DMS 273 treated with DMSO at 0.1 percent for 48 hours (cell line): ENCODE measurements around the gene PRAMEF20.

Experiments
- DNase-seq: peaks from one replicate; lab custom pipeline; 2025; lab: John Stamatoyannopoulos, UW

PRAMEF20 gene

DNA sequence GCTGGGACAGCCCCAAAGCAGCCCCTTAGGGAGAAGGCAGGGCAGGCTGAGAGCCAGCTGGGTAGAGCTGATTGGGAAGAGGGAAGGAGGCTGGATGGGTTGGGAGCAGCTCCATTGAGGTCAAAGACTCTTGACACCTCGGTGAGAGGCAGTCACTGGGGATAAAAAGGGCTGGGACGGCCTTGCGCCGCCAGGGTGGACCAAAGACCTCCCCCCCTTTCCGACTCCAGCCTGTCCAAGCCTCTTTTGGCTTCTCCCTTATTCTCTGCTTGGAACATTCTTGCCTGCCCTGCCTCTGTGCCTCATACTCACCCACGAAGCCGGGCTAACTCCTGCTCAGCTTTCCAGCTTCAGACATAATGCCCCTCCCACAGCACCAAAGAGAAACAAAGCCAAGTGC lies 52.4 kb downstream of the PRAMEF20 start:
- no peak for DNase-seq

GRCh38 chr1:13465515-13465914 lies 55.3 kb downstream of the PRAMEF20 start:
- DNase-seq = no peak

DNA sequence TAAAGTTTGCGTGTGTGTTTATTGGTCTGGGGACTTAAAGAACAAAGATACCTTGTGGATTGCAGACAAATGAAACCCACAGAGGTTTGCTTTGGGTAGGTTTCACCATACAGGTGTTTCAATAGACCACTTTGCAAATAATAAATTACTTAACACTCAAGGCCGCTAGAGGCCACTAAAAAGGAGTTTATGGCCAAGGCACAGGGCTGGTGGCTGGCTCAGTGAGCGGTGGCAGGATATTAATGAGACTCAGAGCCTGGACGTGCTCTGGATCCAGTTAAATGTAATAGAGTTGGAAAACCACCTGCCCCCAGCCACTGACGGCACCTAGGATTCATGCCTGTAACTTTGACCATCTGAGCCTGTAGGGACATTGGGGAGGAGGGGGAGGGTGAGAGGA lies 59.1 kb downstream of the PRAMEF20 start:
- DNase-seq = no peak
